ENCODE data around the gene ACTRT1.

Gene ACTRT1

DNA sequence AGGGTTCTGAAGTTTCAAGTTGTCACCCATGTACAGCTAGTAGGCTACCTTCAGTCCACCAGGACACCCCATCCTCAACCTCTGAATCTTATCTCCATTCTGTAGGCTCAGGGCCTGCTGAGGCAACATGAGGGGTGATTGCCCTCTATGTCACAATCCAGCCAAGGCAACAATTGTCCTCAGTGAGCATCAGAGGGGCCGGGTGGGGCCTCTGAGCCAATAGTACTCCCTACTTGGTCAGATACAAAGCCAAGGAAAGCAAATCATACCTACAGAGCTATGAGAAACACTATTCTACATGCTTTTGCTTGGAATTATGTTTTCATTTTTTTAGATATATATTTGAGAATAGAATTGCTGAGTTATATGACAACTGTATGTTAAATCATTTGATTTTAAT lies at the start of gene ACTRT1:
TSS of gene ACTRT1 (minus strand) at position 101 of the 400 bp plus-strand sequence. CDS start 197 bp downstream, outside the sequence.
- DNase-seq (ENCODE audit: low read depth in 4 of 4, low spot score in 1 of 4) = no peak

DNA sequence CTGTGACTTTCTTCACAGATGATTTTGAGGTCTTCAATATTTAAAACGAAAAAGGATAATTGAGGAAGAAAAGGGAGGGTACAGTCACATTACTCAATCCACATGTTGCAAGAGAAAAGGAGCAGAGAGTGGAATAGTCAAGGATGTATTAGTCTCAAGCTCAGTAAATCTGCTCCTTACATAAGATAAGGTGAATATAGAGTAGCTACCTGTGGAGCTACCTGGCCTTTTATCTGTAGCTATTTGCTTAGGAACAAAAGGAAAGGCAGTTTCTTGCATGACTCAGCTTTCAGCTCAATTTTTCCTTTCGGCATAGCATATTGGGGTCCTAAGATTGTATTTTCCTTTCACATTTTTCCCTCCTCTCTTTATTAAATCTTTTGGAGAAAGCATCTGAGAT lies 26.3 kb upstream of the ACTRT1 start:
- DNase-seq (ENCODE audit: low read depth in 4 of 4, low spot score in 1 of 4) = no peak

DNA sequence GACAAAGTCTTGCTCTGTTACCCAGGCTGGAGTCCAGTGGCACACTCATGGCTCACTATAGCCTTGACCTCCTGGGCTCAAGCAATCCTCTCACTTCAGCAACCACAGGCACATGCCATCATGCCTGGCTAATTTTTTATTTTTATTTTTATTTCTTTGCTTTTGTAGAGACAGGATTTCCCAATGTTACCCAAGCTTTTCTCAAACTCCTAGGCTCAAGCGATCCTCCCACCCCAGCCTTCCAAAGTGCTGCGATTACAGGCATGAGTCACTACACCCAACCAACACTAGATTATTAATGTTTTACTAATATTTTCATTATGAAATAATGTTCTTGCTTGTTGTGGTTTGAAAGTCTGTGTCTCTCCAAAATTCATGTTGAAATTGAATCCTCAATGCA lies 5.2 kb upstream of the ACTRT1 start:
- no peak for DNase-seq (ENCODE audit: low read depth in 4 of 4, low spot score in 1 of 4)

DNA sequence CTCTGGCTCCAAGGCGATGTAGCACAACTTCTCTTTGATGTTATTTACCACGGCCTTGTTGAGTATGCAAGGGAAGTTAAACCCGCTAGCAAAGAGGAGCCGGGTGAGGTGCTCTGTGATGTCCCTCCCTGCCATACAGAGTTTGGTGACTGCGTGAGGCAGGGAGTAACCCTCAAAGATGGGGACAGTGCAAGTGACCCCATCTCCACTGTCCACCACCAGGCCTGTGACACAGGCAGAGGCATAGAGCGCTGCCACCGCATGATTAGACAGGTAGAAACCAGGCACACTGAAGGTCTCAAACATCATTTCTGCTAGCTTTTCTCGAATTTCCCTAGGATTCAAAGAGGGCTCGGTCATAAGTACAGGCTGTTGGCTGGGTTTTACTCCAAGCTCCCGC lies 677 bp downstream of the ACTRT1 start:
- DNase-seq (ENCODE audit: low read depth in 4 of 4, low spot score in 1 of 4) = no peak

DNA sequence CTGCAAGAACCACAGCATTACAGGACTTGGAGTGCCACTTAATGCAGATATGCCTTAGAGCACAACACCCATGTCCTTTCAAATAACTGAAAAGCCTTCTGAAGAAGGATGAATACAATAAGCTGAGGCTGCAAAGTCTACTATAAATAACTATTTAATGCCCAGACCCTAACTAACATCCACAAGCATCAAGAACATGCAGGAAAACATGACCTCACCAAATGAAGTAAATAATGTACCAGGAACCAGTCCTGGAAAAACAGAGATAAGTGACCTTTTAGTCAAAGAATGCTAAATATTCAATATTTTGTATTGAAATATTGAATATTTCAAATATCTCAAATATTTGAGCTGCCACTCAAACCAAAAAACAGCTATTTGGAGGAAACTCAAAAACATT lies 16.9 kb downstream of the ACTRT1 start:
- no peak for DNase-seq (ENCODE audit: low read depth in 4 of 4, low spot score in 1 of 4)

DNA sequence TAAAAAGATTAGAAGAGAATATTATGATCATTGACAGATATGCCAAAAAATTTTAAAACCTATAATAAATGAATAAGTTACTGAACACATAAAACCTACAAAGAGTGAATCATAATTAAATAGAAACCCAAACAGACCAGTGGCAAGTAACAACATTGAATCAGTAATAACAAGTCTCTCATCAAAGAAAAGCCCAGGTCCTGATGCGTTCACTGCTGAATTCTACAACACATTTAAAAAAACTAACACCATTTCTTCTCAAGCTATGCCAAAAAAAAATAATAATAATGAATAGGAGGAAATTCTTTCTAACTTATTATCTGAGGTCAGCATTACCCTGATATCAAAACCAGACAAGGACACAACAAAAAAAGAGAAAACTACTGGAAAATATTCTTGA lies 30.6 kb downstream of the ACTRT1 start:
- no peak for DNase-seq (ENCODE audit: low read depth in 4 of 4, low spot score in 1 of 4)

DNA sequence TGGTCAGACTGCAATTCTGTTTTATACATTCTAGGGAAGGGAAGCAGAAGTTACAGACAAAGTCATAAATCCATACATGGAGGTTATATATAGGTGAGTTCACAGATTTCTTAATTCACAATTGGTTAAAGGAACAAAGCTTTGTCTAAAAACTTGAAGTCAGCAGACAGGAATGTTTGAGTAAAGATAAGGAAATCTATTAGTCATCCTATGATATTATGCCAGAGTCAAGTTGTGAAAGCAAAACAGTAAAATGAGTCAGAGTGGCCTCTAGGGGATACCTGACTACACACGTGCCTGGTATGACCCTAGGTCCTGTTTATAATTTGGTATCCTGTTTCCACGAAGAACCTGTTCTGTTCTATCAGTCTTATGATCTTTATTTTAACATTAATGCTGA lies 31.5 kb downstream of the ACTRT1 start:
- DNase-seq (ENCODE audit: low read depth in 4 of 4, low spot score in 1 of 4) = no peak

DNA sequence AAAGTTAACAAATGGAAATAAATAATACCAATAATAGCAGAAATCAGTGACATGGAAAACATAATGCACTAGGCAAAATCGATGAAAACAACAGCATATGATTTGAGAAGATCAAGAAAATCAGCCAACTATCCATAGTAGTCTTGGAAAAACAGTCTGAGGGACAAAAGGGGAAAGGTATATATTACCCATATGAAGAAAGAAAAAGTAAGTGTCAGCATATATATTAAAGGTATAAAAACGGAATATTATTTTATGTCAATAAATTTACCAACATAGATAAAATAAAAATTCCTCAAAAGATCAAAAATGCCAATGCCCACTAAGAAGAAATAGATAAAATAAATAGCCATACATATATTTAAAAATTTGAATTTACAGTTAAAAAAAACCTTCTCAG lies 33.0 kb downstream of the ACTRT1 start:
- DNase-seq (ENCODE audit: low read depth in 4 of 4, low spot score in 1 of 4) = no peak

DNA sequence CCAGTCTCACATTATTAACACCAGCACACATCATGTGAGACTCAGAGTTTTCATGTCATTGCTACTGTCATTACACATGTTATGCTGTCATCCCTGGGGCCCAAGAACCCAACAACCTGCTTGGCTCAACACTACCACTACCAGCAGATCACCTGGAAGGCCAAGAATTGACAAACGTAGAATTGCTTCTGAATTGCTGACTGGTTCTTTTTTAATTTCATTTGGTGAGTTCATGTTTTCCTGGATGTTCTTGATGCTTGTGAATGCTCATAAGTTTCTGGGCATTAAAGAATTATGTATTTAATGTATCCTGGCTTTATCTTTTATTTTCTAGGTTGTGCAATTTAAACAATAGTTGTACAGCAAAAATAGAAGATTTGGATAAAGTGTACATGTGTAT lies 40.2 kb downstream of the ACTRT1 start:
- no peak for DNase-seq (ENCODE audit: low read depth in 4 of 4, low spot score in 1 of 4)

DNA sequence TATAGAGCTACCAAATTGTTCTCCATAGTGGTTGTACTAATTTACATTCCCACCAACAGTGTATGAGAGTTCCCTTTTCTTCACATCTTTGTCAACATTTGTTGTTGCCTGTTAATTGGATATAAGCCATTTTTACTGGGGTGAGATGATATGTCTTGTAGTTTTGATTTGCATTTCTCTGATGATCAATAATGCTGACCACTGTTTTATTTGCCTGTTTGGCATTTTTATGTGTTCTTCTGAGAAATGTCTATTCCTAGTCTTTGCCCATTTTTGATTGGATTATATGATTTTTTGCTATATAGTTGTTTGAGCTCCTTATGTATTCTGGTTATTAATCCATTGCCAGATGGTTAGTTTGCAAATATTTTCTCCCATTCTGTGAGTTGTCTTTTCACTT lies 44.3 kb downstream of the ACTRT1 start:
- DNase-seq (ENCODE audit: low read depth in 4 of 4, low spot score in 1 of 4) = no peak
